Liver (tissue), 3 donors: ENCODE data around the gene LYRM4.

Experiments used
- ATF3 ChIP-seq: IDR thresholded peaks from 2 replicates; pipeline ENCODE4 v1.6.1; 2016; ENCODE audit warnings: antibody characterized with exemption
- CTCF ChIP-seq: fragments of 150-350 bp; IDR thresholded peaks from 2 replicates; pipeline ENCODE4 v1.5.1; 2017; ENCODE audit warnings: improper control_type of control experiment, low read depth, low read length; ENCODE audit not compliant: missing input control
- EGR1 ChIP-seq, 2 donors: IDR thresholded peaks; 2 replicates each; pipeline ENCODE4 v1.6.1; 2016 to 2018; ENCODE audit warnings: antibody characterized with exemption in 2 of 2, low read depth in 2 of 2
- FOXA1 ChIP-seq: IDR thresholded peaks from 2 replicates; pipeline ENCODE4 v1.6.1; 2016; ENCODE audit warnings: antibody characterized with exemption
- GABPA ChIP-seq, 2 donors: IDR thresholded peaks in 1 of 2; conservative IDR thresholded peaks in 1 of 2; 2 replicates each; pipeline ENCODE4 v1.6.1; 2016; ENCODE audit warnings: antibody characterized with exemption in 2 of 2, mild to moderate bottlenecking in 1 of 2, moderate library complexity in 1 of 2
- HNF4G ChIP-seq: IDR thresholded peaks from 2 replicates; pipeline ENCODE4 v1.6.1; 2016; ENCODE audit warnings: antibody characterized with exemption
- JUND ChIP-seq, 2 donors: IDR thresholded peaks; 2 replicates each; pipeline ENCODE4 v1.6.1; 2016; ENCODE audit warnings: antibody characterized with exemption in 2 of 2
- MAX ChIP-seq: IDR thresholded peaks from 2 replicates; pipeline ENCODE4 v1.6.1; 2016; ENCODE audit warnings: antibody characterized with exemption
- RAD21 ChIP-seq, 2 donors: IDR thresholded peaks; 2 replicates each; pipeline ENCODE4 v1.6.1; 2016; ENCODE audit warnings: antibody characterized with exemption in 2 of 2, mild to moderate bottlenecking in 2 of 2
- TAF1 ChIP-seq: conservative IDR thresholded peaks from 2 replicates; pipeline ENCODE4 v1.6.1; 2016; ENCODE audit warnings: antibody characterized with exemption, mild to moderate bottlenecking
- YY1 ChIP-seq: IDR thresholded peaks from 2 replicates; pipeline ENCODE4 v1.6.1; 2016; ENCODE audit warnings: antibody characterized with exemption, mild to moderate bottlenecking
- ZBTB33 ChIP-seq: IDR thresholded peaks from 2 replicates; pipeline ENCODE4 v1.6.1; 2016; ENCODE audit warnings: antibody characterized with exemption
- TF ChIP-seq, protein P1 (sequence below): IDR thresholded peaks from 2 replicates; pipeline ENCODE4 v1.6.1; 2016; ENCODE audit warnings: antibody characterized with exemption, mild to moderate bottlenecking
- donor health status: healthy.
- donor health status: healthy.

DNA sequence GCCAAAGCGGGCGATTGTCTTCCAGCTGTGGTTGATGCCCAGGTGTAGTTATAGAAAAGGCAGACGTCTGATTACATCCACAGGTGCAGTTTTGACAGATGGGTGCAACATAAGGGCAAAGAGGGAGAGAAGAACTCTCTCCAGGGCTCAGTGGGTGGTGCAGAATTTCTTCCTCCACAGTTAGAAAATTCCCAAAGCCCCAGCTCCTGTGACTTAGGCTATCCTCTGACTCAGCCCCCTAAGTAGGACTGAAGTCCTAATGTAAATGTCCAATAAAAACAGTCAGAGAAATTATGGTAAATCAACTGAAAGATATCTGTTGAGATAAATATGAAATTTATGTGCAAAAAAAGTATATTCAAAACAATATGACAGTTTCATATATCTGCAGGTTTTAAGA, 31.4 kb downstream of the LYRM4 start:
- TF ChIP-seq CTCF (no peak), FOXA1 (no peak), EGR1 (IDR thresholded peaks at IDR 0.05; ENCODE audit: low read depth in 2 of 2) (no peak), GABPA (IDR thresholded peaks at IDR 0.05 in 1 of 2, conservative IDR thresholded peaks at IDR 0.05 in 1 of 2) (no peak), ATF3 (no peak), RAD21 (IDR thresholded peaks at IDR 0.05) (no peak), TAF1 (no peak), JUND (IDR thresholded peaks at IDR 0.05) (no peak), ZBTB33 (no peak), HNF4G (no peak), MAX (no peak), YY1 (no peak)
- TF ChIP-seq, protein P1, sequence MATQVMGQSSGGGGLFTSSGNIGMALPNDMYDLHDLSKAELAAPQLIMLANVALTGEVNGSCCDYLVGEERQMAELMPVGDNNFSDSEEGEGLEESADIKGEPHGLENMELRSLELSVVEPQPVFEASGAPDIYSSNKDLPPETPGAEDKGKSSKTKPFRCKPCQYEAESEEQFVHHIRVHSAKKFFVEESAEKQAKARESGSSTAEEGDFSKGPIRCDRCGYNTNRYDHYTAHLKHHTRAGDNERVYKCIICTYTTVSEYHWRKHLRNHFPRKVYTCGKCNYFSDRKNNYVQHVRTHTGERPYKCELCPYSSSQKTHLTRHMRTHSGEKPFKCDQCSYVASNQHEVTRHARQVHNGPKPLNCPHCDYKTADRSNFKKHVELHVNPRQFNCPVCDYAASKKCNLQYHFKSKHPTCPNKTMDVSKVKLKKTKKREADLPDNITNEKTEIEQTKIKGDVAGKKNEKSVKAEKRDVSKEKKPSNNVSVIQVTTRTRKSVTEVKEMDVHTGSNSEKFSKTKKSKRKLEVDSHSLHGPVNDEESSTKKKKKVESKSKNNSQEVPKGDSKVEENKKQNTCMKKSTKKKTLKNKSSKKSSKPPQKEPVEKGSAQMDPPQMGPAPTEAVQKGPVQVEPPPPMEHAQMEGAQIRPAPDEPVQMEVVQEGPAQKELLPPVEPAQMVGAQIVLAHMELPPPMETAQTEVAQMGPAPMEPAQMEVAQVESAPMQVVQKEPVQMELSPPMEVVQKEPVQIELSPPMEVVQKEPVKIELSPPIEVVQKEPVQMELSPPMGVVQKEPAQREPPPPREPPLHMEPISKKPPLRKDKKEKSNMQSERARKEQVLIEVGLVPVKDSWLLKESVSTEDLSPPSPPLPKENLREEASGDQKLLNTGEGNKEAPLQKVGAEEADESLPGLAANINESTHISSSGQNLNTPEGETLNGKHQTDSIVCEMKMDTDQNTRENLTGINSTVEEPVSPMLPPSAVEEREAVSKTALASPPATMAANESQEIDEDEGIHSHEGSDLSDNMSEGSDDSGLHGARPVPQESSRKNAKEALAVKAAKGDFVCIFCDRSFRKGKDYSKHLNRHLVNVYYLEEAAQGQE = no peak
